Measurements from ENCODE around the gene APCDD1.
"Not testable (repeated sequence)": the region's sequence is repeated elsewhere in the genome, so short reads cannot be mapped to it uniquely, and the experiment has no call there.

APCDD1 gene

GRCh38 chr18:10505892-10506291 lies 51.5 kb downstream of the APCDD1 start:
- H3K9me3 ChIP-seq (ENCODE audit: control insufficient read depth, low read length): peaks cover 12% of the 10 kb centered on the region
- DNase-seq; H3K27ac ChIP-seq (ENCODE audit: insufficient read depth, low read length, poor library complexity, severe bottlenecking): not testable (repeated sequence)

GRCh38 chr18:10508591-10508990 lies 54.2 kb downstream of the APCDD1 start:
- Histone ChIP-seq H3K9me3 (ENCODE audit: control insufficient read depth, low read length) (peaks cover 12% of the 10 kb centered on the region), H3K27ac (ENCODE audit: insufficient read depth, low read length, poor library complexity, severe bottlenecking) (no peak overlapping the region), H3K27me3 (replicated peaks; ENCODE audit: control insufficient read depth, insufficient read depth, low read length, poor library complexity, severe bottlenecking) (no peaks in the 10 kb centered on the region), H3K36me3 (ENCODE audit: control insufficient read depth, insufficient read depth, low read length) (no peaks in the 10 kb centered on the region), H3K4me3 (ENCODE audit: insufficient read depth, low read depth, low read length, poor library complexity, severe bottlenecking) (no peak overlapping the region), H3K4me1 (ENCODE audit: control insufficient read depth, insufficient read depth, low read length, poor library complexity, severe bottlenecking) (no peaks in the 10 kb centered on the region)
- no peak for DNase-seq

More at GRCh38 chr18:10505892-10506291, 51.5 kb downstream of the APCDD1 start:
- not testable (repeated sequence) for H3K4me3 ChIP-seq (ENCODE audit: insufficient read depth, low read depth, low read length, poor library complexity, severe bottlenecking); H3K4me1 ChIP-seq (ENCODE audit: control insufficient read depth, insufficient read depth, low read length, poor library complexity, severe bottlenecking); H3K36me3 ChIP-seq (ENCODE audit: control insufficient read depth, insufficient read depth, low read length); H3K27me3 ChIP-seq (replicated peaks; ENCODE audit: control insufficient read depth, insufficient read depth, low read length, poor library complexity, severe bottlenecking)

GRCh38 chr18:10511236-10511635 lies 56.8 kb downstream of the APCDD1 start:
- Histone ChIP-seq H3K9me3 (ENCODE audit: control insufficient read depth, low read length) (peaks cover 12% of the 10 kb centered on the region), H3K36me3 (ENCODE audit: control insufficient read depth, insufficient read depth, low read length) (no peaks in the 10 kb centered on the region), H3K27ac (ENCODE audit: insufficient read depth, low read length, poor library complexity, severe bottlenecking) (no peak overlapping the region), H3K27me3 (replicated peaks; ENCODE audit: control insufficient read depth, insufficient read depth, low read length, poor library complexity, severe bottlenecking) (no peaks in the 10 kb centered on the region), H3K4me1 (ENCODE audit: control insufficient read depth, insufficient read depth, low read length, poor library complexity, severe bottlenecking) (no peaks in the 10 kb centered on the region), H3K4me3 (ENCODE audit: insufficient read depth, low read depth, low read length, poor library complexity, severe bottlenecking) (no peak overlapping the region)
- DNase-seq: no peak

GRCh38 chr18:10514082-10514481 lies 59.6 kb downstream of the APCDD1 start:
- DNase-seq: no peak
- Histone ChIP-seq H3K36me3 (ENCODE audit: control insufficient read depth, insufficient read depth, low read length) (no peaks in the 10 kb centered on the region), H3K4me1 (ENCODE audit: control insufficient read depth, insufficient read depth, low read length, poor library complexity, severe bottlenecking) (no peaks in the 10 kb centered on the region), H3K4me3 (ENCODE audit: insufficient read depth, low read depth, low read length, poor library complexity, severe bottlenecking) (no peak overlapping the region), H3K9me3 (ENCODE audit: control insufficient read depth, low read length) (no peaks in the 10 kb centered on the region), H3K27me3 (replicated peaks; ENCODE audit: control insufficient read depth, insufficient read depth, low read length, poor library complexity, severe bottlenecking) (peaks cover 4% of the 10 kb centered on the region), H3K27ac (ENCODE audit: insufficient read depth, low read length, poor library complexity, severe bottlenecking) (no peak overlapping the region)

GRCh38 chr18:10514601-10515000 lies 60.2 kb downstream of the APCDD1 start:
- Histone ChIP-seq H3K9me3 (ENCODE audit: control insufficient read depth, low read length) (no peaks in the 10 kb centered on the region), H3K4me1 (ENCODE audit: control insufficient read depth, insufficient read depth, low read length, poor library complexity, severe bottlenecking) (no peaks in the 10 kb centered on the region), H3K27me3 (replicated peaks; ENCODE audit: control insufficient read depth, insufficient read depth, low read length, poor library complexity, severe bottlenecking) (peaks cover 8% of the 10 kb centered on the region), H3K36me3 (ENCODE audit: control insufficient read depth, insufficient read depth, low read length) (no peaks in the 10 kb centered on the region), H3K4me3 (ENCODE audit: insufficient read depth, low read depth, low read length, poor library complexity, severe bottlenecking) (no peak overlapping the region), H3K27ac (ENCODE audit: insufficient read depth, low read length, poor library complexity, severe bottlenecking) (no peak overlapping the region)
- DNase-seq: no peak

- Histone ChIP-seq H3K9me3 (ENCODE audit: control insufficient read depth, low read length) (no peaks in the 10 kb centered on the region), H3K27ac (ENCODE audit: insufficient read depth, low read length, poor library complexity, severe bottlenecking) (no peak overlapping the region), H3K4me1 (ENCODE audit: control insufficient read depth, insufficient read depth, low read length, poor library complexity, severe bottlenecking) (no peaks in the 10 kb centered on the region), H3K36me3 (ENCODE audit: control insufficient read depth, insufficient read depth, low read length) (no peaks in the 10 kb centered on the region), H3K27me3 (replicated peaks; ENCODE audit: control insufficient read depth, insufficient read depth, low read length, poor library complexity, severe bottlenecking) (peaks cover 8% of the 10 kb centered on the region), H3K4me3 (ENCODE audit: insufficient read depth, low read depth, low read length, poor library complexity, severe bottlenecking) (no peak overlapping the region)
- DNase-seq: no peak
Measured at GRCh38 chr18:10515456-10515855, 61.0 kb downstream of the APCDD1 start.

- Histone ChIP-seq H3K27me3 (replicated peaks; ENCODE audit: control insufficient read depth, insufficient read depth, low read length, poor library complexity, severe bottlenecking) (peaks cover 8% of the 10 kb centered on the region), H3K4me3 (ENCODE audit: insufficient read depth, low read depth, low read length, poor library complexity, severe bottlenecking) (no peak overlapping the region), H3K36me3 (ENCODE audit: control insufficient read depth, insufficient read depth, low read length) (no peaks in the 10 kb centered on the region), H3K4me1 (ENCODE audit: control insufficient read depth, insufficient read depth, low read length, poor library complexity, severe bottlenecking) (no peaks in the 10 kb centered on the region), H3K27ac (ENCODE audit: insufficient read depth, low read length, poor library complexity, severe bottlenecking) (no peak overlapping the region), H3K9me3 (ENCODE audit: control insufficient read depth, low read length) (no peaks in the 10 kb centered on the region)
- DNase-seq: no peak
Measured at GRCh38 chr18:10516078-10516477, 61.6 kb downstream of the APCDD1 start.

- no peaks in the 10 kb centered on the region for H3K36me3 ChIP-seq (ENCODE audit: control insufficient read depth, insufficient read depth, low read length)
- no peaks in the 10 kb centered on the region for H3K9me3 ChIP-seq (ENCODE audit: control insufficient read depth, low read length)
- no peak overlapping the region for H3K4me3 ChIP-seq (ENCODE audit: insufficient read depth, low read depth, low read length, poor library complexity, severe bottlenecking)
- no peak for DNase-seq
- H3K4me1 ChIP-seq (ENCODE audit: control insufficient read depth, insufficient read depth, low read length, poor library complexity, severe bottlenecking): no peaks in the 10 kb centered on the region
- peaks cover 8% of the 10 kb centered on the region for H3K27me3 ChIP-seq (replicated peaks; ENCODE audit: control insufficient read depth, insufficient read depth, low read length, poor library complexity, severe bottlenecking)
- H3K27ac ChIP-seq (ENCODE audit: insufficient read depth, low read length, poor library complexity, severe bottlenecking): no peak overlapping the region
Measured at GRCh38 chr18:10518595-10519255, 64.3 kb downstream of the APCDD1 start.

- peaks cover 8% of the 10 kb centered on the region for H3K27me3 ChIP-seq (replicated peaks; ENCODE audit: control insufficient read depth, insufficient read depth, low read length, poor library complexity, severe bottlenecking)
- no peaks in the 10 kb centered on the region for H3K36me3 ChIP-seq (ENCODE audit: control insufficient read depth, insufficient read depth, low read length)
- H3K9me3 ChIP-seq (ENCODE audit: control insufficient read depth, low read length): no peaks in the 10 kb centered on the region
- H3K4me1 ChIP-seq (ENCODE audit: control insufficient read depth, insufficient read depth, low read length, poor library complexity, severe bottlenecking): no peaks in the 10 kb centered on the region
- DNase-seq: no peak
- H3K27ac ChIP-seq (ENCODE audit: insufficient read depth, low read length, poor library complexity, severe bottlenecking): no peak overlapping the region
- H3K4me3 ChIP-seq (ENCODE audit: insufficient read depth, low read depth, low read length, poor library complexity, severe bottlenecking): no peak overlapping the region
Measured at GRCh38 chr18:10519366-10519765, 64.9 kb downstream of the APCDD1 start.

- Histone ChIP-seq H3K27ac (ENCODE audit: insufficient read depth, low read length, poor library complexity, severe bottlenecking) (no peak overlapping the region), H3K36me3 (ENCODE audit: control insufficient read depth, insufficient read depth, low read length) (no peaks in the 10 kb centered on the region), H3K4me1 (ENCODE audit: control insufficient read depth, insufficient read depth, low read length, poor library complexity, severe bottlenecking) (no peaks in the 10 kb centered on the region), H3K27me3 (replicated peaks; ENCODE audit: control insufficient read depth, insufficient read depth, low read length, poor library complexity, severe bottlenecking) (peaks cover 8% of the 10 kb centered on the region), H3K4me3 (ENCODE audit: insufficient read depth, low read depth, low read length, poor library complexity, severe bottlenecking) (no peak overlapping the region), H3K9me3 (ENCODE audit: control insufficient read depth, low read length) (no peaks in the 10 kb centered on the region)
- DNase-seq: peak in 2 of 3 donors; percentile 11 to 30
Measured at GRCh38 chr18:10519999-10520935, 65.8 kb downstream of the APCDD1 start.

Data from effector memory CD4-positive, alpha-beta T cell (primary cell).